ENCODE measurements around the gene FXYD7.

DNA sequence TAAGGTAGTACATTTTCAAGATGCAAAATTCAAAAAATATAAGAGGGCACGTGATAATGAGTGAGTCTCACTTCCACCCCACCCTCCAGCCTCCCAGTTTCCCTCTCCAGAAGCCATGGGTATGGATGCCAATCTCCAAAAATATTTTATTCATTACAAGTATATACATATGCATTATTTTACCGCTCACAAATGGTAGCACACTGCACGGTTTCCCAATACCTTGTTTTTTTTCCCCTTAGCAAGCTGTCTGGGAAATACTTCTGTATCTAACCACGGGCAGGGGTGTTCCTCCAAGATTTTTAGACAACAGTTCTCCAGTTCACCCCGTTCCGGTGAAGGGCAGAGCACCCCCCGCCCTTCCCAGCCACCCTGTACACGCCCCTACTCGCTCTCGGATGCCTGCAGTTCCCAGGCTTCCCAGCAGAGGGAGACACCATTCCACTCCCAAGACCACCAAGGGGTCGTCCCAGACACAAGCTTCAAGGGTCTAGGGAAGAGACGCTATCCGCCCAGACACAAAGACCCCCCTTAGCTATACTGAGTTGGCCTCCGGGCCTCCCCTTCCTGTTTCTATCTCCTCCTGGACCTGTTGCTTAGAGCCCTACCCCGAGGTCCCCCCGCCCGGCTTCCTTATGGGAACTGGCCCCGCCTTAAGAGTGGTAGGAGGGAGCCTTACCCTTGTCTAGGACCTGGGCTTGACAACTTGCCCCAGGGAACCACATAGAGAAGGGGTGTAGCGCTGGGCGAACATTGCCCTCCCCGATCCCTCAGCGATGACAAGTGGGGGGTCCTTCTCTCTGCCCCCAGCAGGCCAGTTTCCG is 28.5 kb upstream of the FXYD7 start:
- TF ChIP-seq, protein P1, sequence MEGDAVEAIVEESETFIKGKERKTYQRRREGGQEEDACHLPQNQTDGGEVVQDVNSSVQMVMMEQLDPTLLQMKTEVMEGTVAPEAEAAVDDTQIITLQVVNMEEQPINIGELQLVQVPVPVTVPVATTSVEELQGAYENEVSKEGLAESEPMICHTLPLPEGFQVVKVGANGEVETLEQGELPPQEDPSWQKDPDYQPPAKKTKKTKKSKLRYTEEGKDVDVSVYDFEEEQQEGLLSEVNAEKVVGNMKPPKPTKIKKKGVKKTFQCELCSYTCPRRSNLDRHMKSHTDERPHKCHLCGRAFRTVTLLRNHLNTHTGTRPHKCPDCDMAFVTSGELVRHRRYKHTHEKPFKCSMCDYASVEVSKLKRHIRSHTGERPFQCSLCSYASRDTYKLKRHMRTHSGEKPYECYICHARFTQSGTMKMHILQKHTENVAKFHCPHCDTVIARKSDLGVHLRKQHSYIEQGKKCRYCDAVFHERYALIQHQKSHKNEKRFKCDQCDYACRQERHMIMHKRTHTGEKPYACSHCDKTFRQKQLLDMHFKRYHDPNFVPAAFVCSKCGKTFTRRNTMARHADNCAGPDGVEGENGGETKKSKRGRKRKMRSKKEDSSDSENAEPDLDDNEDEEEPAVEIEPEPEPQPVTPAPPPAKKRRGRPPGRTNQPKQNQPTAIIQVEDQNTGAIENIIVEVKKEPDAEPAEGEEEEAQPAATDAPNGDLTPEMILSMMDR (optimal IDR thresholded peaks at IDR 0.05 in 1 of 3, IDR thresholded peaks at IDR 0.05 in 1 of 3, conservative IDR thresholded peaks at IDR 0.05 in 1 of 3; ENCODE audit: extremely low read depth in 1 of 3, insufficient read depth in 2 of 3, low read length in 3 of 3): peak; percentile 94 to 99 (median 98)
- no peak for TF ChIP-seq EZH2 (IDR thresholded peaks at IDR 0.05; ENCODE audit: low read length)
